GM12878 (cell line): ENCODE data around the gene MEGF11.

Source experiments
- HDAC6 ChIP-seq: fragments of 200-600 bp; sonication (generic); IDR thresholded peaks from one replicate; pipeline ENCODE4 v1.8.0; 2017; ENCODE audit warnings: antibody characterized with exemption; ENCODE audit not compliant: unreplicated experiment
- POLR2A ChIP-seq: IDR thresholded peaks from 2 replicates; pipeline ENCODE4 v1.6.1; 2011; ENCODE audit warnings: low read depth, mild to moderate bottlenecking, low read length

DNA sequence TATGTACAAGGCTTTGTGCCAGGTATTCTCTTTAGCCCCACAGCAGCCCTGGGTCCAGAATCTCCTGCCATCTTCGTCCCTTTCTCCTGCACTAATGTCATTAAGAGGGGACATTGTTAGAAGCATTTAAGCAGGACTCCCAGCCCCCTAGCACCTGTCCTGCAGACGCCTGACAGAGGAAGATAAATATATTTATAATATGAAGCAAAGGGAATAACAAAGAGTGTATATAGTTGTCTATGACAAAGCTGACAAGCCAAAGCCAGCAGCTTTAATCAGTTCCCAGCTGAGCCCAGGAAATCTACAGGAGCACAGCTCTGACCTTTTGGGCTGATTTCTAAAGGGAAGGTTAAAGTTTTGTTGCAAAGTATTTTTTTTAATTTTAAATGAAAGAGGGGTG, 96.0 kb downstream of the MEGF11 start:
- TF ChIP-seq POLR2A (no peak), HDAC6 (no peak)
